ENCODE measurements around the gene MT1E.
A peak's percentile ranks its signal among the peaks of the same experiment; 100 is the strongest.

DNA sequence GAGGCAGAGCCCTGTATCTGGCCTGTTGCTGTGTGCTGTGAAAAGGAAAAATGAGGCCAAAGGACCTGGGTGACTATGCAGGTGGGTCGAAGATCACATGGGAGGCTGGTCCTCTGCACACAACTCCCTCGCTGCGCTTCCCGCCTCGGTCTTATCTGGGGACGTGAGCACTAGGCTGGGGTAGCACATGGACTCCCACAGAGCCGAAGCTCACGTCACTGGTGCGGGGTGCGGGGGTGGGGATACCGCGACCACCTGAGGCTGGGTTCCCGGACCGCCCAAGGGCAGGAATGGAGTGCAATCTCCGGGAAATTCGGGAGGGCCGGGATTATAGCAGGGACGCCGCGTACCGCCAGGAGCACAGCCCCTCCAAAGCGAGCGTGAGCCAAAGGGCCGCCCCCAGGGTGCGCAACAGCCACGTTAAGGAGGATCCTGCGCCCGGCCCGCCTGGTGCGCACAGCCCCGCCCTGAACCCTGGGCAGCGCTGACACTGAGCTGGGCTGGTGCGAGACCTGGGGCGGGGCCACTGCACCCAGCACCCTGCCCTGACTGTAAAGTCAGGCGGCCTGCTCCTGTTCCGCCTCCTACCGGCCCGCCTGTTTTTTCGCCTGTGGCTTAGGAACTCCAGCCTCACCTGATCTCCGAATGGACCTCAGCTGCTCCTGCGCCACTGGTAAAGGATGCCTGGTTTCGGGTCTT, 17.6 kb downstream of the MT1E start:
- no peak for TF ChIP-seq EZH2phosphoT487 (IDR thresholded peaks at IDR 0.05; ENCODE audit: borderline replicate concordance, low read length)
- TF ChIP-seq, protein P1, sequence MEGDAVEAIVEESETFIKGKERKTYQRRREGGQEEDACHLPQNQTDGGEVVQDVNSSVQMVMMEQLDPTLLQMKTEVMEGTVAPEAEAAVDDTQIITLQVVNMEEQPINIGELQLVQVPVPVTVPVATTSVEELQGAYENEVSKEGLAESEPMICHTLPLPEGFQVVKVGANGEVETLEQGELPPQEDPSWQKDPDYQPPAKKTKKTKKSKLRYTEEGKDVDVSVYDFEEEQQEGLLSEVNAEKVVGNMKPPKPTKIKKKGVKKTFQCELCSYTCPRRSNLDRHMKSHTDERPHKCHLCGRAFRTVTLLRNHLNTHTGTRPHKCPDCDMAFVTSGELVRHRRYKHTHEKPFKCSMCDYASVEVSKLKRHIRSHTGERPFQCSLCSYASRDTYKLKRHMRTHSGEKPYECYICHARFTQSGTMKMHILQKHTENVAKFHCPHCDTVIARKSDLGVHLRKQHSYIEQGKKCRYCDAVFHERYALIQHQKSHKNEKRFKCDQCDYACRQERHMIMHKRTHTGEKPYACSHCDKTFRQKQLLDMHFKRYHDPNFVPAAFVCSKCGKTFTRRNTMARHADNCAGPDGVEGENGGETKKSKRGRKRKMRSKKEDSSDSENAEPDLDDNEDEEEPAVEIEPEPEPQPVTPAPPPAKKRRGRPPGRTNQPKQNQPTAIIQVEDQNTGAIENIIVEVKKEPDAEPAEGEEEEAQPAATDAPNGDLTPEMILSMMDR (IDR thresholded peaks at IDR 0.05; ENCODE audit: low read depth, low read length, poor library complexity, severe bottlenecking): peak; percentile 17

Data from DOHH2 (cell line).